Retinal pigment epithelial cell (primary cell): ENCODE measurements around the gene MEIOB.

ENCODE experiments used
- DNase-seq: peaks from one replicate; pipeline ENCODE4 v3.0.0-alpha.2; 2010; ENCODE audit warnings: low read depth
- H3K4me3 ChIP-seq: 2 replicates; pipeline ENCODE4 v1.5.1; 2011; ENCODE audit warnings: mild to moderate bottlenecking, low read length, control low read depth, moderate library complexity
- CTCF ChIP-seq: conservative IDR thresholded peaks from 2 replicates; pipeline ENCODE4 v1.5.1; 2011; ENCODE audit warnings: low read depth, low read length, control low read depth, inconsistent platforms

MEIOB gene

GRCh38 chr16:1820096-1820945 lies 51.6 kb downstream of the MEIOB start:
- no peak for DNase-seq
- TF ChIP-seq CTCF: no peak
- H3K4me3 ChIP-seq: no peak overlapping the region

- TF ChIP-seq CTCF: no peak
- H3K4me3 ChIP-seq: no peak overlapping the region
- DNase-seq: no peak
Observed at GRCh38 chr16:1819611-1820010, 52.4 kb downstream of the MEIOB start.

DNA sequence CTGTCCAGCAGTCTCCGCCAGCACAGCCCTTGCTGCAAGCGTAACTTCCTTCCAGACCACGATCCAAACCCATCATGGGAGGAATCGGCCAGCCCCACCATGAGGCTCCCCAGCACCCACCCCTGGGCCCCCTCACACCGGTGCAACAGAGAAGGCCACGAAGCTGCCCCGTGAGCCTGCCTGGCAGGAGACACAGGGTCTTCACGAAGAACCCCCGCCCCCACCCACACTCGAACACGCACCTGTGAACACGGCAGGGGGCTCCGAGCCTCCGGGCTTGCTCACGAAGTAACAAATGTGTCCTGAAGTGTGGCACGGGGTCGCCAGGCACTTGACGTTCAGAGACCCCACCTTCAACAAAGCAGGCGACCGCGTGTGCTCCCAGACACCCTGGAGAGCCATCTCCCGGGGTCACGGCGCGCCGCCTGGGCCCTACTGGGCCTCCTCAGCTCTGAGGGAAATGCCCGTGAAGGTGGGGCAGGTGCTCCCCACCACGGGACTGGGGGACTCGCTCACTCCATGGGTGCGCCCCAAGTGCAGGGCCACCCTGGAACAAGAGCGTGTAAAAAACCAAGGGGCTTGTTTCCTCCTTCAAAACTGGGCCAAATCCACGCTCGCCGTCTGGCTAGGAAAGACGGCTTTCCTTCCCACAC lies 53.0 kb downstream of the MEIOB start:
- DNase-seq: no peak
- TF ChIP-seq CTCF: no peak
- no peak overlapping the region for H3K4me3 ChIP-seq

- no peak for DNase-seq
- no peak for TF ChIP-seq CTCF
- H3K4me3 ChIP-seq: no peak overlapping the region
Observed at GRCh38 chr16:1818204-1818872, 53.6 kb downstream of the MEIOB start.

DNA sequence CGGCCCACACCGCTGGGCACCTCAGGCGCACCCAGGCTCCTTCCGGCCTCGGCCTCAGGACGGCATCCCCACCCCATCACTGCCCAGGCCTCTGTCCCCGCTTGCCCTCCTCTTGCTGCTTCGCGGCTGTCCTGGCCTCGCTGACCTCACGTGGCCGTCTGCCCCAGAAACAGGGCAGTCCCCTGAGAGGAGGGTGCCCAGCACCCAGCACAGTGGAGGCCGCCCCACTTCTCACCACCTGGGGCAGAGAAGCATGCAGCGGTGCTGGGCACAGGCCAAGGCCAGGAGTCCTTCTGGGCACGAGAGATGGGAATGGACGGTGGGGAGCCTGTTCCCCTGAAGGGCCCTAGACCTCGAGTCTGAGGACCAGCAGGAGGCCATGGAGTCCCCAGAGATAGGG lies 54.2 kb downstream of the MEIOB start:
- TF ChIP-seq CTCF: no peak
- H3K4me3 ChIP-seq: no peak overlapping the region
- no peak for DNase-seq

DNA sequence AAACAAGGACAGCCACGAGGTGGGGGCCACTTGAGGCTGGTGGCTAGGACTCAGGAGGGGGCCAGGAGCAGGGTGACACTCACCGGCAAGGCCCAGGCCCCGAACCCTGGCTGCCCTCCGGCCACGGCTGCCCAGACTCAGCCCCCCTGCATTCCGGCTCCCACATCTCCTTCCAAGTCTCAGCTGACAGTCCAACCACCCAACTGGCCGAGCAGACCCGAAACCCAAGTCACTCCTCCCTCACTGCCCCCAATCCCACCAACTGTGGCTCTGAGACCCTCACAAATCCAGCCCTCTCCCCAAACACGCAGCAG lies 54.7 kb downstream of the MEIOB start:
- H3K4me3 ChIP-seq: no peak overlapping the region
- no peak for TF ChIP-seq CTCF
- DNase-seq: no peak
